SU-DHL-6 (cell line): ENCODE measurements around the gene COLQ.

Experiments used
- EZH2phosphoT487 ChIP-seq: fragments of 200-600 bp; sonication (generic), shearing (Covaris generic); conservative IDR thresholded peaks from 2 replicates; pipeline ENCODE4 v1.6.1; 2018; ENCODE audit warnings: mild to moderate bottlenecking, antibody characterized with exemption, low read length, moderate library complexity, mixed read lengths
- TF ChIP-seq, protein P1 (sequence below): fragments of 200-600 bp; sonication (generic); IDR thresholded peaks from one replicate; pipeline ENCODE4 v1.5.1; 2017; ENCODE audit warnings: antibody characterized with exemption, mild to moderate bottlenecking, low read length, moderate library complexity; ENCODE audit not compliant: insufficient read depth, poor library complexity, severe bottlenecking

DNA sequence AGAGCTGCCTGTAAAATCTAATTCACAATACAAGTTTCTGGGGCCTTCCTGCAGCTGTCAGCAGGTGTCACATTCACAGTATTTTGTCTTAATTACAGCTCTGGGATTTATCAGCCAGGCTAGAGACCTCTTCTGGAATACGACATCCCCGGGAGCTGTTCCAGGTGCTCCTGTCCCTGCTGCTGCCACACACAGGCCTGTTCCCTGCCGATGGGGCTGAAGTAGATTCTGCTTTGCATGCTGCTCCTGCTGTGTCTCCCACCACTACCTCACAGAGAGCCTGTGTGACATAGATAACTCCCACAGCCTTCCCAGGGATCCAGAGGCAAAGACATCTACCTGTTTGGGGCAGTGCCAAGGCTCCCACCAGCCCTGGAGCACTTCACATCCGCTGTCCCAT lies 20.4 kb downstream of the COLQ start:
- TF ChIP-seq, protein P1, sequence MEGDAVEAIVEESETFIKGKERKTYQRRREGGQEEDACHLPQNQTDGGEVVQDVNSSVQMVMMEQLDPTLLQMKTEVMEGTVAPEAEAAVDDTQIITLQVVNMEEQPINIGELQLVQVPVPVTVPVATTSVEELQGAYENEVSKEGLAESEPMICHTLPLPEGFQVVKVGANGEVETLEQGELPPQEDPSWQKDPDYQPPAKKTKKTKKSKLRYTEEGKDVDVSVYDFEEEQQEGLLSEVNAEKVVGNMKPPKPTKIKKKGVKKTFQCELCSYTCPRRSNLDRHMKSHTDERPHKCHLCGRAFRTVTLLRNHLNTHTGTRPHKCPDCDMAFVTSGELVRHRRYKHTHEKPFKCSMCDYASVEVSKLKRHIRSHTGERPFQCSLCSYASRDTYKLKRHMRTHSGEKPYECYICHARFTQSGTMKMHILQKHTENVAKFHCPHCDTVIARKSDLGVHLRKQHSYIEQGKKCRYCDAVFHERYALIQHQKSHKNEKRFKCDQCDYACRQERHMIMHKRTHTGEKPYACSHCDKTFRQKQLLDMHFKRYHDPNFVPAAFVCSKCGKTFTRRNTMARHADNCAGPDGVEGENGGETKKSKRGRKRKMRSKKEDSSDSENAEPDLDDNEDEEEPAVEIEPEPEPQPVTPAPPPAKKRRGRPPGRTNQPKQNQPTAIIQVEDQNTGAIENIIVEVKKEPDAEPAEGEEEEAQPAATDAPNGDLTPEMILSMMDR = no peak
- no peak for TF ChIP-seq EZH2phosphoT487
